HCT116 (cell line): ENCODE measurements around the gene POLR3A. TPM values are rescaled to one million over a fixed set of nuclear protein-coding genes. Genes with fewer than 3 reads are reported as not detected.

Source experiments
- ATAC-seq: fragments of 200-7000 bp; cut with Tn5 transposase; 2 replicates; pipeline ENCODE4 v1.9.1; 2020; ENCODE audit warnings: mild to moderate bottlenecking, moderate library complexity
- BruUV-seq: library from RNA; stranded (reverse); fragments of 400-500 nt; replicated peaks from 2 replicates; lab custom pipeline; 2021; lab: Mats Ljungman, UMichigan
- CTCF ChIA-PET: fragments of 300-600 bp; sonication (Branson Sonifier 250); formaldehyde crosslinking; loops from one replicate; lab custom pipeline; 2021; ENCODE audit warnings: antibody characterized with exemption; lab: Charles Lee
- POLR2A ChIA-PET: fragments of 300-600, 350-600 bp; sonication (Branson Sonifier 250); formaldehyde crosslinking; loops from one replicate; lab custom pipeline; 2021; ENCODE audit warnings: antibody characterized with exemption; lab: Charles Lee
- RAD21 ChIA-PET, 2 experiments: fragments of 300-600 bp; sonication (Branson Sonifier 250); formaldehyde crosslinking; loops; one replicate each; lab custom pipeline; 2023; ENCODE audit warnings: low total read pairs in 2 of 2; ENCODE audit not compliant: uncharacterized antibody in 2 of 2, unreplicated experiment in 2 of 2, low non-redundant PET in 1 of 2; lab: Charles Lee
- DNase-seq: peaks from one replicate; pipeline ENCODE4 v3.0.0-alpha.2; 2010; ENCODE audit warnings: low read depth, low spot score
- H2AFZ ChIP-seq: fragments of 200-600 bp; shearing (Covaris generic), sonication (generic); 2 replicates; pipeline ENCODE4 v1.6.1; 2017; ENCODE audit warnings: low read depth, mixed run types, mixed read lengths, antibody characterized with exemption, low read length; ENCODE audit not compliant: poor library complexity, severe bottlenecking
- H3K27ac ChIP-seq: 2 replicates; pipeline ENCODE4 v1.5.1; 2012; ENCODE audit warnings: low read depth, low read length
- H3K27me3 ChIP-seq: fragments of 200-600 bp; sonication (generic); 2 replicates; pipeline ENCODE4 v1.6.1; 2016; ENCODE audit warnings: mixed run types, low read length, mixed read lengths; ENCODE audit not compliant: insufficient read depth
- H3K36me3 ChIP-seq, 2 experiments: fragments of 200-500 bp in 1 of 2; fragments of 200-600 bp in 1 of 2; sonication (Bioruptor generic) in 1 of 2; sonication (generic) in 1 of 2; 2 replicates each; pipeline versions ENCODE4 v1.5.1 to v1.6.1; 2014 to 2016; ENCODE audit warnings: low read length in 2 of 2, inconsistent platforms in 1 of 2, mixed read lengths in 1 of 2, mixed run types in 1 of 2; ENCODE audit not compliant: insufficient read depth in 2 of 2, control insufficient read depth in 1 of 2
- H3K4me1 ChIP-seq, 2 experiments: fragments of 200-600 bp in 1 of 2; sonication (generic) in 1 of 2; 2 replicates each; pipeline versions ENCODE4 v1.5.1 to v1.6.1; 2012 to 2017; ENCODE audit warnings: low read length in 2 of 2, inconsistent platforms in 1 of 2, mild to moderate bottlenecking in 1 of 2, mixed read lengths in 1 of 2, mixed run types in 1 of 2, moderate library complexity in 1 of 2; ENCODE audit not compliant: insufficient read depth in 2 of 2, control insufficient read depth in 1 of 2
- H3K4me2 ChIP-seq: fragments of 200-600 bp; sonication (generic); 2 replicates; pipeline ENCODE4 v1.6.1; 2017; ENCODE audit warnings: mixed run types, low read length, mixed read lengths
- H3K4me3 ChIP-seq, 2 experiments: fragments of 200-600 bp in 1 of 2; sonication (generic) in 1 of 2; replicated peaks in 1 of 2; 2 replicates each; pipeline ENCODE4 v1.5.1; 2011 to 2016; ENCODE audit warnings: low read length in 2 of 2, control low read depth in 1 of 2, low read depth in 1 of 2, mild to moderate bottlenecking in 1 of 2, mixed read lengths in 1 of 2, mixed run types in 1 of 2
- H3K79me2 ChIP-seq: fragments of 200-600 bp; sonication (generic); 2 replicates; pipeline ENCODE4 v1.6.1; 2017; ENCODE audit warnings: mild to moderate bottlenecking, mixed run types, low read length, moderate library complexity, mixed read lengths; ENCODE audit not compliant: insufficient read depth
- H3K9ac ChIP-seq: fragments of 200-600 bp; sonication (generic); 2 replicates; pipeline ENCODE4 v1.6.1; 2016; ENCODE audit warnings: low read length, mixed read lengths
- H3K9me2 ChIP-seq: fragments of 200-600 bp; sonication (generic), shearing (Covaris generic); 2 replicates; pipeline ENCODE4 v1.6.1; 2017; ENCODE audit warnings: mixed run types, mild to moderate bottlenecking, moderate library complexity; ENCODE audit not compliant: insufficient read depth
- H3K9me3 ChIP-seq, 2 experiments: fragments of 200-500 bp in 1 of 2; fragments of 200-600 bp in 1 of 2; sonication (Bioruptor generic) in 1 of 2; sonication (generic) in 1 of 2; 2 replicates each; pipeline ENCODE4 v1.6.1; 2014 to 2017; ENCODE audit warnings: low read length in 2 of 2, mixed read lengths in 2 of 2, inconsistent platforms in 1 of 2, low read depth in 1 of 2, mild to moderate bottlenecking in 1 of 2, mixed run types in 1 of 2, moderate library complexity in 1 of 2; ENCODE audit not compliant: control insufficient read depth in 1 of 2, insufficient read depth in 1 of 2
- H4K20me1 ChIP-seq: fragments of 200-600 bp; sonication (generic), shearing (Covaris generic); 2 replicates; pipeline ENCODE4 v1.6.1; 2017; ENCODE audit warnings: mixed run types, mild to moderate bottlenecking, moderate library complexity; ENCODE audit not compliant: insufficient read depth
- CEBPB ChIP-seq: IDR thresholded peaks from 2 replicates; pipeline ENCODE4 v1.6.1; 2012; ENCODE audit warnings: low read depth
- POLR2A ChIP-seq: IDR thresholded peaks from 2 replicates; pipeline ENCODE4 v1.7.0; 2011; ENCODE audit warnings: borderline replicate concordance; ENCODE audit not compliant: insufficient read depth, insufficient read length; ENCODE audit errors: extremely low read depth
- RAD21 ChIP-seq: IDR thresholded peaks from 2 replicates; pipeline ENCODE4 v1.6.1; 2012; ENCODE audit warnings: low read depth, mild to moderate bottlenecking
- TCF7L2 ChIP-seq: IDR thresholded peaks from 2 replicates; pipeline ENCODE4 v1.7.0; 2011; ENCODE audit warnings: borderline replicate concordance, inconsistent platforms; ENCODE audit not compliant: insufficient read depth, insufficient read length; ENCODE audit errors: extremely low read depth
- ZFX ChIP-seq: fragments of 450-650 bp; IDR thresholded peaks from 2 replicates; pipeline ENCODE4 v1.6.1; 2017
- intact Hi-C: fragments of 100-400 bp; cut with micrococcal nuclease; formaldehyde crosslinking; loops from 2 replicates; pipeline ENCODE4 v1.10.0; 2022
- total RNA-seq: library from RNA; stranded (reverse); gene quantifications from one replicate; pipeline ENCODE4 v1.2.1, GENCODE V29; 2021; ENCODE audit not compliant: unreplicated experiment
- TF ChIP-seq, protein P1 (sequence below), 3 experiments: fragments of 200-600 bp in 1 of 3; sonication (generic) in 1 of 3; IDR thresholded peaks in 2 of 3; conservative IDR thresholded peaks in 1 of 3; 2 replicates each; pipeline ENCODE4 v1.5.1; 2012 to 2017; ENCODE audit warnings: low read depth in 2 of 3, low read length in 2 of 3, antibody characterized with exemption in 1 of 3, borderline replicate concordance in 1 of 3, control low read depth in 1 of 3, mild to moderate bottlenecking in 1 of 3, mixed read lengths in 1 of 3, mixed run types in 1 of 3, moderate library complexity in 1 of 3; ENCODE audit not compliant: insufficient read depth in 1 of 3

The POLR3A gene
- total RNA-seq, 1 experiment from 2014 or later: 26.6 TPM

GRCh38 chr10:77975086-77975666 lies 54.1 kb downstream of the POLR3A start:
- Histone ChIP-seq H3K4me3 (no peak overlapping the region), H2AFZ (no peak overlapping the region), H3K9ac (no peak overlapping the region), H3K27ac (no peak overlapping the region), H3K4me1 (peaks cover 16 to 24% of the 10 kb centered on the region in 2 experiments), H3K79me2 (no peaks in the 10 kb centered on the region), H3K36me3 (peaks cover 20 to 23% of the 10 kb centered on the region in 2 experiments; a peak in 3 of 4 replicates), H3K4me2 (no peak overlapping the region), H3K27me3 (no peaks in the 10 kb centered on the region), H3K9me2 (no peaks in the 10 kb centered on the region), H3K9me3 (no peaks in the 10 kb centered on the region), H4K20me1 (no peaks in the 10 kb centered on the region; the same call in 1 of the 2 replicates)
- no TSS peak for BruUV-seq
- RAD21 ChIA-PET: no interaction called here
- POLR2A ChIA-PET: no interaction called here
- CTCF ChIA-PET: interaction anchor here (1.0 to 2.3 kb wide), 5 partner anchors 16 to 128 kb away, joined by 3 to 20 read pairs (median 5); no protein-coding TSS in a partner anchor
- DNase-seq (no peak), ATAC-seq (no peak)
- TF ChIP-seq POLR2A (no peak), TCF7L2 (peak; percentile 17)
- intact Hi-C loops: loop anchor here (2.0 kb wide), 1 partner anchor 66 kb away; no protein-coding TSS in a partner anchor

DNA sequence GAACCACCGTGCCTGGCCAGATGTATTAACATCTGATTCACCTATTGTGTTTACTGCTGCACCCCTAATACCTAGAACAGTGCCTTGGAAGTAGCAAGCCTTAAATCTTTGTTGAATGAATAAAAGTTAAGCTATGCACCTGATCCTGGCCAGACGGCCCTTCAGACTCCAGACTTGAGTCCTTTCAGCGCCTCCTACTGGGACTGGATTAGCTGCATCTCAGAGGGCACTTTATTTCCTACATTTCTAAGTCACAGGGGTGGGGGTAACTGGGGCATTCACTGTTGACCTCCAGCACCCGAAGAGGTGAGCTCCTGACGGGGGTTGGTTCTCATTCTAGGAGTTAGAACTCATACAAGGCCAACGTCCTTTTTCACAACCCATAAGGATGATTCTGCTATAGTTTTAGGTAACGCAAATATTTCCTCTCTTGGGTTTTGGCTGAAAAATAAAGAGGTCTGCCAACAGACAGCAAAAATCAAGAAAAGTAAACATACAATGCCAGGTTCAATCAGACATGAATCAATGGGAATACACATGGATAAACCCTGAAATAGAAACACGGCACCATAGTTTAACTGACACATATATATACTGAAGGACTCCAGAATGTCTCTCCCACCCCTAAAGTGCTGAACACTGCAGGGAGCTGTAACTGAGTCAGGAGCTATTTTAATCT lies 54.8 kb downstream of the POLR3A start:
- no TSS peak for BruUV-seq
- Histone ChIP-seq H3K4me1 (peaks cover 16 to 24% of the 10 kb centered on the region in 2 experiments), H3K79me2 (no peaks in the 10 kb centered on the region), H3K4me3 (no peak overlapping the region), H2AFZ (no peak overlapping the region), H3K9me2 (no peaks in the 10 kb centered on the region), H3K9ac (no peak overlapping the region), H4K20me1 (no peaks in the 10 kb centered on the region; the same call in 1 of the 2 replicates), H3K4me2 (no peak overlapping the region), H3K27ac (no peak overlapping the region), H3K27me3 (no peaks in the 10 kb centered on the region), H3K36me3 (peaks cover 14 to 18% of the 10 kb centered on the region in 2 experiments; a peak in 3 of 4 replicates), H3K9me3 (no peaks in the 10 kb centered on the region)
- RAD21 ChIA-PET: interaction anchor here (0.5 to 1.1 kb wide), 5 partner anchors 54 to 129 kb away, joined by 3 to 7 read pairs (median 4); no protein-coding TSS in a partner anchor
- intact Hi-C loops: loop anchor here (1.0 to 2.0 kb wide), 2 partner anchors 66 to 128 kb away; no protein-coding TSS in a partner anchor
- CTCF ChIA-PET: interaction anchor here (0.7 to 2.3 kb wide), 12 partner anchors 10 to 809 kb away, joined by 3 to 20 read pairs (median 4); no protein-coding TSS in a partner anchor
- no peak for TF ChIP-seq CEBPB
- TF ChIP-seq, protein P1, sequence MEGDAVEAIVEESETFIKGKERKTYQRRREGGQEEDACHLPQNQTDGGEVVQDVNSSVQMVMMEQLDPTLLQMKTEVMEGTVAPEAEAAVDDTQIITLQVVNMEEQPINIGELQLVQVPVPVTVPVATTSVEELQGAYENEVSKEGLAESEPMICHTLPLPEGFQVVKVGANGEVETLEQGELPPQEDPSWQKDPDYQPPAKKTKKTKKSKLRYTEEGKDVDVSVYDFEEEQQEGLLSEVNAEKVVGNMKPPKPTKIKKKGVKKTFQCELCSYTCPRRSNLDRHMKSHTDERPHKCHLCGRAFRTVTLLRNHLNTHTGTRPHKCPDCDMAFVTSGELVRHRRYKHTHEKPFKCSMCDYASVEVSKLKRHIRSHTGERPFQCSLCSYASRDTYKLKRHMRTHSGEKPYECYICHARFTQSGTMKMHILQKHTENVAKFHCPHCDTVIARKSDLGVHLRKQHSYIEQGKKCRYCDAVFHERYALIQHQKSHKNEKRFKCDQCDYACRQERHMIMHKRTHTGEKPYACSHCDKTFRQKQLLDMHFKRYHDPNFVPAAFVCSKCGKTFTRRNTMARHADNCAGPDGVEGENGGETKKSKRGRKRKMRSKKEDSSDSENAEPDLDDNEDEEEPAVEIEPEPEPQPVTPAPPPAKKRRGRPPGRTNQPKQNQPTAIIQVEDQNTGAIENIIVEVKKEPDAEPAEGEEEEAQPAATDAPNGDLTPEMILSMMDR (IDR thresholded peaks at IDR 0.05 in 2 of 3, conservative IDR thresholded peaks at IDR 0.05 in 1 of 3; ENCODE audit: borderline replicate concordance in 1 of 3, insufficient read depth in 1 of 3, low read depth in 2 of 3, low read length in 2 of 3): peak; percentile 68 to 72 (median 71); a peak in 5 of 6 replicates
- TF ChIP-seq ZFX: no peak
- TF ChIP-seq RAD21: peak; percentile 85
- ATAC-seq (peak; percentile 79), DNase-seq (peak; percentile 57)
- POLR2A ChIA-PET: no interaction called here
